GM18867 (cell line): ENCODE measurements around the gene TMEM163.
"Not testable (repeated sequence)": the region's sequence is repeated elsewhere in the genome, so short reads cannot be mapped to it uniquely, and the experiment has no call there.

ENCODE experiments used
- ATAC-seq: cut with Tn5 transposase; IDR thresholded peaks from one replicate; pipeline ENCODE4 v1.9.1; 2021; ENCODE audit warnings: mild to moderate bottlenecking, moderate library complexity; ENCODE audit not compliant: unreplicated experiment

The TMEM163 gene

DNA sequence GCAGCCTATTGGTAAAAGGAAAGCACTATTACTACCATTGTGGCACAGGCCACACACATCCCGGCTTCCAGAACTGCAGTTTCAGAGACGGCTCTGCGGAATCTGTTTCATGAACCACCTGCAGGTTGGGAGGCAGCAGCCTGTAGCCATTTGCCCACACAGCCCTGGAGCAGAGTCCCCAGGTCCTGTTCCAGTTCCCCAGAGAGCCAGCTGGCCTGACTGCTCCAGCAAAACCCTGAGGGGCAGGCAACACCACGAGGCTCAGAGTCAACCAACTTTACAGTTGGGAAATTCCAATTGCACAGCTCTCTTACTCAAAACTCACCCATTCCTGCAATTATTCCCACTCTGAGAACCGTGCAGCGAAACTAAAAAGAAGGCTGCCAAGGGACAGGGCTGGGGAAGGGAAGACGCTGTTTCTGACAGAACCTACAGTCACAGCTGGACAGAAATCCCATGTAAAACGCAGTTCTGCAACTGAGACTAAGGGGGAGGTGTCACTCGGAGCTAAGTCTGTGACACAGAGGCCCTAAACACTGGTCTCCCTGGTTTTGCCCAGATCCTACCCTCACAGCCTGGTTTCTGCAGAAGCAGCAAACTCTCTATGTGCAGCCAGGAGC is 219.4 kb downstream of the TMEM163 start:
- no peak for ATAC-seq

DNA sequence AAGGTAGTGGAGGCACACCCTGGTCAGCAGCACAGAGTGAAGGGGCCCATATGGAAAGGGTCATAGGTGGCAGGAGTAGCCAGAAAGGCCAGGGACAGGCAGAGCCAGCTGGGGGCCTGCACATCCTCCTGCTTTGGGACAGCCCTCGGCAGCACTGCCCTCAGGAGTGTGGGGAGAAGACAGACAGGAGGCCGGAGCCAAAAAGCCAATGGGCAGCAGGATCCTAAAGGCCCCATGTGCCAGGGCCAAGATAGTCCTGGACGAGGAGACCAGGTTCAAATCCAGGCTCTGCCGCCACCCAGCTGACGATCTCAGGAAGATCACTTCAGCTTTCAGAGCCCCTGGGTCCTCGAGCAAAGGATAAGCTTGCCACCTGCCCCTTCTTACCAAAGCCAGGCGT is 220.1 kb downstream of the TMEM163 start:
- no peak for ATAC-seq

GRCh38 chr2:134493797-134494196 is 225.0 kb downstream of the TMEM163 start:
- no peak for ATAC-seq

DNA sequence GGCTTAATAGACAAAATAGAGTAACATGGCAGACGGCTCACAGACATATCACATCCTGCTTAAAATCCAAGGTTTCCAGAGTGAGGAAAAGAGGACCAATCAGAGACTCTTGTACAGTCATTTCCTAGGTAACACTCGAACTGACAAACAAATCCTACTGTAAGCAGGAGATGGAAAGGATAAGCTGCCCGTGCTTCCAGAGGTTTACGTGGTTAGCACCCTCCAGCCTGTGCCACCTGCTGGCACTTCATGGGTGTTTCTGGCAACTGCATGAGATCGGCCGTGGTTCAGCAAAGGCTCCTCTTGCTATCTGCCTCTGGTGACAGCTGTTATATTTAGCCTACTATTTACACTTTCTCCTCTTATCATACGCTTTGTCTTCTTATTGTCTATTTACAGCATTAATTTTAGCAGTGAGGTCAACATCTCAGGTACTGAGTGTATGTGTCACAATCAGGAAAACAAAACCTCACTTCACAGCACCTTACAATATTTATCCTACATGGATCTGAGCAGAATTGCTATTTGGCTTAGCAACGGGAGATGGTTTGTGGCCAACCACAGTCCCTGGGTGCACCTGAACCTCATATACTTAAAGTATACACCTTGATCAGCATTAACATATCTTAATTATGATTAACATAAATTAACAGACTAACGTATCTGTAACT is 226.9 kb downstream of the TMEM163 start:
- ATAC-seq = peak; percentile 48

DNA sequence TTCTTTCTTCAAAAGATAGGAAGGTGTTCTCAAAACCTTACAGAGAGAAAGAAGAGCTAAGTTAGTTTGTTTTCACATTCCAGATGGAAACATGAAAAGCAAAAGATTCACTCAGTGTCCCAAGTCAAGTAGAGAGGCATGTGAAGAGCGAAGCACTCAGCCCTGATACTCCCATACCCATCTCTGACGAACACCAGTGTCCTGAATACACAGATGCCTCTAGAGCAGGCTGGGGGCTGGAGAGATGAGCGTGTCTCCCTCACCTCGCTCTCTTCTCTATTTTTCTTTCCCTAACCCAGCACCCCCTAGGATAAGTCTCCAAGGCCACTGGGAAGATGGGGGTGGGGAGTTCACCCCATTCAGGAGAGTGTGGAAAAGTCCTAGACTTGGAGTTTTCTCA is 227.8 kb downstream of the TMEM163 start:
- ATAC-seq = no peak

DNA sequence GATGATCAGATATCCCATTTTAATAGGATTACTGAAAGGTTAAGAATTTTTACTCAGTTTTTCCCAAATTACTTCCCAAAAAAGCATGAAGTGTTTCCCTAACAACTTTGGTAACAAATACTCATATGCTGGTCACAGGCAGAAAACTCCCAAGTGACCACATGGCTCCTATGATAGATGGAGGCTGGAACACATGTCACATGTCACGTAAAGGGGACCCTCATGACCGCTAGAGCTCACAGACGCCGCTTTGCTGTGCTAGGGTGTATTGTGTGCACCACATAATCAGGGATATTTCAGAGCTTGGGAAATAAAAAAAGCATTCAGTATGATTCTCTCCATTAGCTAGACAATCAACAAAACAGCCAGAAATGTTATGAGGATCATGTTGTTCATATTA is 228.2 kb downstream of the TMEM163 start:
- ATAC-seq = no peak

DNA sequence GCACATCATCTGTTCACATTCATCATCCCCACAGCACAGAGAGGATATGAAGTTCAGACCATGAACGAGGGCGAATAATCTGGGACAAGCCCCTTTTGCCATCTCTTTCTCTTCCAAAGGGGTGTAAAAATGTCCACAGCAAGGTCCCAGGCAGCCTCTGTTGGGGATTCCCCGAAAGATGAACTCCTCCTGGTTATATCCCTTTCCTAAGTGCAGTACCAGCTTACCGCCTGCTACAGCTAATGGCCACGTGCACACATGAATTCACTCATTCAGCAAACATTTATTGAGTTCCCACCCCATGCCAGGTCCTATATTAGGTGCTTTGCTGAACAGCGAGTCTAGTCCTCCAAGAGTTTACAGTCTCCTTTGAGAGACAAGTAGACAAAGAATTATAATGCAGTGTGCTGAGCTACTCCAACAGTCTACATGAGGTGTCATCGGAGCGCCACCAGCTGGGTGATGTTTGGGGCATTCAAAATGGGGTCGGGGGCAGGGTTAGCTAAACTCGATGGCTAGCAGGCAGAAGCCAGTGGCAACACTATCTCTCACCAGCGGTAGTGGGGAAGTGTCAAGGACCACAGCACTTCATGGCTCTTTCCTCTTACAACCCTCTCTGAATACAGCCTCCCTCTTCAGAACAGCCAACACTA is 228.9 kb downstream of the TMEM163 start:
- no peak for ATAC-seq

DNA sequence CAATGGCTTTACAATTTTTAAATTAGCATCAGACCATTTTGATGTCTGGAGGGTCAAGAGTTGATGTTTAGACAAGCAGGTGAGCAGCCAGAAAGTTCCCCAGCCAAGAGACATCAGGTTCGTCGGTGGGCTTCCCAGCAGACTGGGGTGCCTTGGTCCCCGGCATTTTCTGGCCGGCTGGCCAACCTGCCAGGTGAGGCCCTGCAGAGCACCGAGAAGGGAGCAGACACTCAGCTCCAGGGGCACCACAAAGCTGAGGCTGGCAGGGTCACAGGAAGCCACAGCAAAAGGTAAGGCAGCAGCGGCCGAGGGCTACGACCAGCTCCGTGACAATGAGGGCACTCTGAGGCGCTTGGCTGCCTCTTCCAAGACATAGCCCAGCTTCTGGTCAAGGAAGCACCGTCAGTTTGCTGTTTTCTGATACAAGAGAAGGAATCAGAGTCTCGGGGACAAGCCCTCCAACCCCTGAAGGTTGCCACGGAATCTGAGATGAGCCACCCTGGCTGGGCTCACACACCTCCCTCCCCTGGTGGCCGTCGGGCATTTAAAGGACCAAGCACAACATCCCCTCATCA is 235.9 kb downstream of the TMEM163 start:
- no peak for ATAC-seq

DNA sequence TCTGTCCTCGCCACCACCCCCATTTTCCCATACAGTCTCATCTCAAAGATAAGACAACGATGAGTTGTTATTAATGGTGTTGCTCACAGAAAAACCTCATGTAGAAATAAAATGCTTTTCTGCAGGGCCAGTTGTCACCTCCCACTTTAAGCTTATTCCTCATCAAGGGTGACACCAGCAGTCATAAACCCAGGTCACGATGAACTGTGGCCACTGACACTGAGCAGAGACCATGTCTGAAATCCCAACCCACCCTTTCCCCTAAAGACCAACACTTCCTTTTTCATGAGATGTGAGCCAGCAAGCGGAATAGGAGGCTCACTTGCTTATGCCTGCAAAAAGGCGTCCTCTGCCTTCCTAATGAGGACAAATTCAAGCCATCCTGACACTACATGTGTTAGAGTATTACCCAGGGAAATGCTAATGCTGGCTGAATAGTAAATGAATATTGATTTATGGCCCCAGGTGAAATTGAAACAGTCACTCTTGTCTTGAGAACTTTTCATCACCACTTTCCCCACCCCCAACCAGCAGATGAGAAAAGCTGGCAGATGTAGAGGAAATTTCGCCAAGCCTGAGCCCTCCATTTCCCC is 236.6 kb downstream of the TMEM163 start:
- no peak for ATAC-seq

DNA sequence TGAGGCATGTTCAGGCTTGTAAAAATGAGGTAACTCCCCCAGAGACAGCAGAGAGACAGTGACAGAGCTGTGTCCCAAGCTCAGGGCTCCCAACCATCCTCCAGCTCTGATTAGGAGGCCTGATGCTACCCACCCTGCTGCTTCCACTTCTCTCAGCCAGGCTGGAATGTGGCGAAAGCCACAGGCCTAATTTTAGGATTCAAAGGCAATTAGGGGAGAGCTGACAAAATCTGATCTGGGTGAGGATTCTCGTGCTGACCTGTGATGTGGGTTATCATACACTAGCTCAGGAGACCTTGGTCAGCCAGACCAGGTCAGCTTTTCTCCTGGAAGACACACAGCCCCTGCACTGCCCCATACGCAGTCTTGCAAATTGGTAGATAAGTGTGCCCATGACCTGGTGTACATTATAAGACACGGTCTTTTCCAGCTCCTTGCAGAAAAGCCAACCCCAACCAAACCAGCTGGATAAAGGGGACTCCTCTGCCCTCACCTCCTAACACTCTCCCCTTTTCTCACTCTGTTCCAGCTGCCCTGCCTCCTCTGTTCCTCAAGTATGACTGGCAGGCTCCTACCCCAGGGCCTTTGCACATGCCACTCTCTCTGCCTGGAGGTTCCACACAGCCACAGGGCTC is 239.0 kb downstream of the TMEM163 start:
- ATAC-seq = no peak

- not testable (repeated sequence) for ATAC-seq
These were observed 241.8 kb downstream of the TMEM163 start for GRCh38 chr2:134476982-134477381.

- ATAC-seq = no peak
These were observed 248.1 kb downstream of the TMEM163 start for GRCh38 chr2:134470561-134471168.

DNA sequence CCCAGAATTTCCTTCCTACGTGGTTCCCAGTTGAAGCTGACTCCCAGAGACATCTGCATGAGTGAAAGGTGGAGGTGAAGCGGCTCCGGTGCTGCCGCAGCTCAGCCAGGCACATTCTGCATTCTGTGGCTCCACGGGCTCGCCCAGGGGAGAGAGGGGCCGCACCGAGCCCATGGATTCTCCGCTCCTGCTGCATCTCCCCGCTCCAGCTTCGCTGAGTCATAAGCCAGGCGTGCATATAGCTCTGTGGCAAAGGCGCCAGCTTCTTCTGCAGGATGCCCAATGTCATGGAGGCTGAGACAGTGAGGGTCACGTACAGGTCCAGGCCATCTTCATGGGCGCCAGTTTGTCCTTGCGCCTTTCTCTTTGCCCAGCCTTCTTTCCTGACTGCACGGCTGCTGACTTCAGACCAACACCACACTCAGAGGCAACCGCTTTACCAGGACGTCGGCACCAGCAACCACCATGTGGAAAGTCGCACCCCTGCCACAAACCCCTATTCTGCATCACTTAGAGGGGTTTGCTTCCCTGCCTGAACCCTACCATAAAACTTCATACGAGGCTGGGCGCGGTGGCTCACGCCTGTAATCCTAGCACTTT is 249.2 kb downstream of the TMEM163 start:
- ATAC-seq = no peak

- no peak for ATAC-seq
These were observed 250.0 kb downstream of the TMEM163 start for GRCh38 chr2:134468776-134469175.

DNA sequence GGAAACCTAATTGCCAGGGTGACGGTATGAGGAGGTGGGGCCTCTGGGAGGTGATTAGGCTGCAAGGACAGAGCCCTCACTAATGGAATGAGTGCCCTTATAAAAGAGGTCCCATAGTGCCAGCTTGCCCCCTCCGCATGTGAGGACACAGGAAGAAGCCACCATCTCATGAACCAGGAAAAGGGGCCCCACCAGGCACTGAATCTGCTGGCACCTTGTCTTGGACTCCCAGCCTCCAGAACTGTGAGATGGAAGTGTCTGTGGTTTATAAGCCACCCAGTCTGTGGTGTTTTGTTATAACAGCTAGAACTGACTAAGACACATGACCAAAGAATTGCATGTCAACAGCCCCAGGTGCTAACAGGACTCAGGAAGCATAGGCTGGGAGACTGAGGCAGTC is 250.6 kb downstream of the TMEM163 start:
- ATAC-seq = no peak

- ATAC-seq = no peak
These were observed 252.7 kb downstream of the TMEM163 start for GRCh38 chr2:134466141-134466540.

GRCh38 chr2:134465228-134466105 is 253.3 kb downstream of the TMEM163 start:
- ATAC-seq = no peak

DNA sequence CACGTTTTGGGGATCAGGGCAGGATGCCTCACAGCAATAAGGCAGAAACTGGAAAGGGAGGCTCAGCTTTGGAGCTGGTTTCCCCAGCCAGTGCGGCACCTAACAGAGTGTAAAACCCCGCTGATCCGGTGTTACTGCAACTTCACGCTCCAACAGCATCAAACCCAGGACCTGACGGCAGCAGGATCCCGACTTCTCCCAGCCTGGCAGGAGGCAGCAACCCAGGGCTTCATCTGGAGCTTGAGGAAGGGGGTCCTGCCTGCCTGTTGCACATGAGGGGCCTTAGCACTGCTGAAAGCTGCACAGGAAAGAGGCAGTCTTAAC is 255.1 kb downstream of the TMEM163 start:
- ATAC-seq = no peak
